Endodermal cell (in vitro differentiated cells): ENCODE results near the gene FAM50A. TPM values are rescaled to one million over a fixed set of nuclear protein-coding genes. Genes with fewer than 3 reads are reported as not detected.

Experiments used
- DNase-seq: peaks from one replicate; pipeline ENCODE4 v3.0.0-alpha.2; 2017
- H3K27ac ChIP-seq: 2 replicates; pipeline ENCODE4 v1.5.1; 2013; ENCODE audit warnings: mild to moderate bottlenecking, low read depth, low read length, moderate library complexity
- H3K27me3 ChIP-seq: 2 replicates; pipeline ENCODE4 v1.6.1; 2013; ENCODE audit warnings: mild to moderate bottlenecking, low read length, moderate library complexity; ENCODE audit not compliant: insufficient read depth, control insufficient read depth, poor library complexity, severe bottlenecking
- H3K36me3 ChIP-seq: 2 replicates; pipeline ENCODE4 v1.7.0; 2013; ENCODE audit warnings: mild to moderate bottlenecking, low read length, moderate library complexity; ENCODE audit not compliant: control insufficient read depth, insufficient read depth
- H3K4me1 ChIP-seq: one replicate; pipeline ENCODE4 v1.7.0; 2013; ENCODE audit warnings: low read length; ENCODE audit not compliant: control insufficient read depth, insufficient read depth
- H3K4me3 ChIP-seq: 2 replicates; pipeline ENCODE4 v1.5.1; 2013; ENCODE audit warnings: mild to moderate bottlenecking, low read length, moderate library complexity
- H3K9ac ChIP-seq: 2 replicates; pipeline ENCODE4 v1.6.1; 2013; ENCODE audit warnings: mild to moderate bottlenecking, low read length, moderate library complexity; ENCODE audit not compliant: poor library complexity, severe bottlenecking; ENCODE audit errors: extremely low read depth
- H3K9me3 ChIP-seq: 2 replicates; pipeline ENCODE4 v1.6.1; 2013; ENCODE audit warnings: mild to moderate bottlenecking, low read length, moderate library complexity; ENCODE audit not compliant: control insufficient read depth
- H3K27ac Mint-ChIP-seq: 2 replicates; pipeline ENCODE4 v1.8.0; 2020; ENCODE audit warnings: mixed read lengths
- H3K27me3 Mint-ChIP-seq: 2 replicates; pipeline ENCODE4 v1.8.0; 2021; ENCODE audit warnings: mild to moderate bottlenecking, mixed read lengths; ENCODE audit not compliant: insufficient read depth
- H3K36me3 Mint-ChIP-seq: 2 replicates; pipeline ENCODE4 v1.8.0; 2020; ENCODE audit warnings: low read depth, mixed read lengths
- H3K4me1 Mint-ChIP-seq: 2 replicates; pipeline ENCODE4 v1.8.0; 2020; ENCODE audit warnings: mixed read lengths
- H3K4me3 Mint-ChIP-seq: 2 replicates; pipeline ENCODE4 v1.8.0; 2020; ENCODE audit warnings: mild to moderate bottlenecking, moderate library complexity, mixed read lengths
- H3K9me3 Mint-ChIP-seq: 2 replicates; pipeline ENCODE4 v1.8.0; 2020; ENCODE audit warnings: mild to moderate bottlenecking, mixed read lengths
- WGBS, 2 experiments: methylation state at CpG; one replicate each; pipeline versions ENCODE4 v1.1.5 to v1.1.7; 2013; ENCODE audit warnings: missing lambda C conversion rate in 2 of 2, mixed read lengths in 1 of 2; ENCODE audit not compliant: insufficient coverage in 1 of 2, insufficient read length in 1 of 2; 5-methylcytosine and 5-hydroxymethylcytosine counted together
- total RNA-seq, 2 donors: library from RNA; stranded (reverse); fragmentation: NEBNext Ultra II Directional in 1 of 2; extraction: Animal tissue kit (Norgen Biotek cat#: 25700) in 1 of 2; gene quantifications; 2 replicates in 1 of 2; 3 replicates in 1 of 2; pipeline ENCODE4 v1.2.1, GENCODE V29; 2021
- TF ChIP-seq, protein P1 (sequence below): fragments of 200-600 bp; sonication (generic); conservative IDR thresholded peaks from 2 replicates; pipeline ENCODE4 v1.5.0; 2021; ENCODE audit warnings: antibody characterized with exemption, mild to moderate bottlenecking

FAM50A gene
- total RNA-seq, 2 donors from 2014 or later: 91.0 to 102 TPM

DNA sequence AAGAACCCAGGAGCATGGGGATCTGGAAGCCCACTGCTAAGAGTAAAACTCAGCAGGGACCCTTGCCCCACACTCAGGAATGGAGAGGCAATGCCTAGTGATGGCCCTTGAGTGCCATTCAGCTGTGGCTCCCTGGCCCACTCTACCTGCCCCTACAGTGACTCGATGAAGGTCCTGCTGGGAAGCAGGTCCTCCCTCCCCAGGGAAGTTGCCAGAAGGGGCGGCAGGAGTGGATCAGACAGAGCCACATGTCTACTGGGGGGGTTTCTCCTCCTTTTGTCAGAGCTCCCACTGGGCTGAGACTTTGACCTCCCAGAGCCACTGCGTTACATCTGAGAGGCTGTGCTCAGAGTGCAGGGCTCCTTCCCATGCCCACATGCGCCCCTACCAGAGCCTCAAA lies 45.2 kb downstream of the FAM50A start:
- H3K27ac ChIP-seq: no peak overlapping the region
- no peak overlapping the region for H3K9ac ChIP-seq
- no peaks in the 10 kb centered on the region for H3K9me3 ChIP-seq
- H3K36me3 Mint-ChIP-seq: peaks cover 6% of the 10 kb centered on the region
- WGBS, 2 experiments: 93% methylated on average over 4 of the region's 4 CpGs; no CpG with 5 or more reads in 1 of the 2 experiments
- H3K9me3 Mint-ChIP-seq: peaks cover 64% of the 10 kb centered on the region
- peak overlapping the region; percentile 72 for H3K4me3 Mint-ChIP-seq
- H3K27ac Mint-ChIP-seq: no peak overlapping the region
- TF ChIP-seq, protein P1, sequence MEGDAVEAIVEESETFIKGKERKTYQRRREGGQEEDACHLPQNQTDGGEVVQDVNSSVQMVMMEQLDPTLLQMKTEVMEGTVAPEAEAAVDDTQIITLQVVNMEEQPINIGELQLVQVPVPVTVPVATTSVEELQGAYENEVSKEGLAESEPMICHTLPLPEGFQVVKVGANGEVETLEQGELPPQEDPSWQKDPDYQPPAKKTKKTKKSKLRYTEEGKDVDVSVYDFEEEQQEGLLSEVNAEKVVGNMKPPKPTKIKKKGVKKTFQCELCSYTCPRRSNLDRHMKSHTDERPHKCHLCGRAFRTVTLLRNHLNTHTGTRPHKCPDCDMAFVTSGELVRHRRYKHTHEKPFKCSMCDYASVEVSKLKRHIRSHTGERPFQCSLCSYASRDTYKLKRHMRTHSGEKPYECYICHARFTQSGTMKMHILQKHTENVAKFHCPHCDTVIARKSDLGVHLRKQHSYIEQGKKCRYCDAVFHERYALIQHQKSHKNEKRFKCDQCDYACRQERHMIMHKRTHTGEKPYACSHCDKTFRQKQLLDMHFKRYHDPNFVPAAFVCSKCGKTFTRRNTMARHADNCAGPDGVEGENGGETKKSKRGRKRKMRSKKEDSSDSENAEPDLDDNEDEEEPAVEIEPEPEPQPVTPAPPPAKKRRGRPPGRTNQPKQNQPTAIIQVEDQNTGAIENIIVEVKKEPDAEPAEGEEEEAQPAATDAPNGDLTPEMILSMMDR: no peak
- H3K4me1 ChIP-seq: no peaks in the 10 kb centered on the region
- no peak for DNase-seq
- H3K36me3 ChIP-seq: peaks cover 3% of the 10 kb centered on the region
- H3K4me1 Mint-ChIP-seq: no peaks in the 10 kb centered on the region
- H3K4me3 ChIP-seq: peak overlapping the region; percentile 76
- peaks cover 1% of the 10 kb centered on the region for H3K27me3 Mint-ChIP-seq
- H3K27me3 ChIP-seq: no peaks in the 10 kb centered on the region

DNA sequence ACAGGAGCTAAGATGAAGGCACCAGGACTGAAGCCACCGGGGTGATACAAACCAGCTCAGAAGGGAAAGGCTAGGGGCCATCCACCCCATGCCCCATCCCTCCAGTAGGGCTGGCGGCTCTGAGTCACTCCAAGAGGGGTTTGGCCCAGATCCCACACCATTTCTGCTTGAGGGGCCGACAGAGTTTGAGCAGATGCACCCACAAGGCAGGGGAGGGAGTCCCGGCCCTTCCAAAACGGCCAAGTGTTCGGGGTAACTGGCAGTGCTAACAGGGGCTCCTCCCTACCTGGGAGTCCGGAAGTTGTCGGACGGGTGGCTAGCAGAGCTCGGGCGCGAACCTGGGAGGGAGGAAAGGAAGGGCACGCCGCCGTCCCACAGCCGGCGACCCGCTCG lies 46.1 kb downstream of the FAM50A start:
- 0 to 10% methylated on average over 3 to 17 of the region's 19 CpGs for WGBS, 2 experiments
- H3K36me3 ChIP-seq: no peaks in the 10 kb centered on the region
- no peaks in the 10 kb centered on the region for H3K4me1 ChIP-seq
- H3K9ac ChIP-seq: peak overlapping the region; percentile 41
- DNase-seq: peak; percentile 46
- H3K9me3 ChIP-seq: no peaks in the 10 kb centered on the region
- H3K27ac ChIP-seq: no peak overlapping the region
- H3K27me3 Mint-ChIP-seq: peaks cover 1% of the 10 kb centered on the region
- H3K4me1 Mint-ChIP-seq: no peaks in the 10 kb centered on the region
- no peaks in the 10 kb centered on the region for H3K27me3 ChIP-seq
- H3K9me3 Mint-ChIP-seq: peaks cover 63% of the 10 kb centered on the region
- H3K4me3 Mint-ChIP-seq: peak overlapping the region; percentile 72
- H3K36me3 Mint-ChIP-seq: peaks cover 6% of the 10 kb centered on the region
- H3K27ac Mint-ChIP-seq: peak overlapping the region; percentile 87
- TF ChIP-seq, protein P1: no peak
- H3K4me3 ChIP-seq: peak overlapping the region; percentile 76

DNA sequence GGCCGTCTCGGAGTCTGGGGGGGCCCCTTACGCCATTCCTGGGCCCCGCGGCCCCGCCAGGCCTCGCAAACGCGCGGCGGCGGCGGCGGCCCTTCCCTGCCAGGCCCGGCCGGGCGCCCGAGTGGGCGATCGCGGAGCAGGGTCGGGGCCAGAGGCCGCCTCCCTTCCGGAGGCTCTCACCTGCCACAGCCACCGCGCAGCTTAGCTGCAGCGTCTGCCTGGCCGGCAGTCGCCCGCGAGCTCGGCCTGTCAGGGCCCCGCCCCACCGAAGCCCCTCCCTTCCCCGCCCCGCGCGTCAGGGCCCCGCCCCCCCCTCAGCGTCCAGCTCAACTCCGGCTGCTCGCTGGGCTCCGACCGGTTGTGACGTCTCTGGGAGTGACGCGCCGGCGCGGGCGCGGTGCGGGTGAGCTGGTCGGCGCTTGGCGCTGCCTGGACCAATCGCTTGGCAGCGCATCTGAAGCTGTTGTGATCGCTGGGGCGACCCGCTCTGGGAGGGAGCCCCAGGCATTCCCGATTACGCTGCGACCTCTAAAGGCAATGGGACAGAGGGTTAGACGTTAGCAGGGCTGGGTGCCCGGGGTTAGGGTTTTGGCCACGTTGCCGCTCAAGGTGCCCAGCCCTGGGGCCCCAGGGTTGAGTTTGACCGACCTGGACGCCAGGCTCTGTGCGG lies 46.6 kb downstream of the FAM50A start, which contains the start of gene SLC10A3:
Gene SLC10A3 (minus strand): TSS at position 216 of the 670 bp plus-strand sequence. CDS start 1,689 bp downstream, outside the sequence.
- TF ChIP-seq, protein P1: no peak
- H3K27ac Mint-ChIP-seq: peak within 1 kb of the TSS; percentile 95
- WGBS, 2 experiments: 0% methylated on average over 5 to 59 of the region's 71 CpGs

More for the DNA sequence above, 46.6 kb downstream of the FAM50A start, which contains the start of gene SLC10A3:
- Histone ChIP-seq H3K4me1 (no peaks in the 10 kb centered on the region), H3K27me3 (no peaks in the 10 kb centered on the region), H3K9ac (peak within 1 kb of the TSS; percentile 63), H3K9me3 (no peaks in the 10 kb centered on the region), H3K27ac (peak within 1 kb of the TSS; percentile 77), H3K36me3 (no peaks in the 10 kb centered on the region), H3K4me3 (peak within 1 kb of the TSS; percentile 76)
- peaks cover 1% of the 10 kb centered on the region for H3K27me3 Mint-ChIP-seq
- no peaks in the 10 kb centered on the region for H3K4me1 Mint-ChIP-seq
- DNase-seq: peak; percentile 97
- peaks cover 62% of the 10 kb centered on the region for H3K9me3 Mint-ChIP-seq
- H3K36me3 Mint-ChIP-seq: peaks cover 6% of the 10 kb centered on the region
- peak within 1 kb of the TSS; percentile 72 for H3K4me3 Mint-ChIP-seq
